CD14-positive monocyte (primary cell): ENCODE data around the gene NOCT. TPM values are rescaled to one million over a fixed set of nuclear protein-coding genes. Genes with fewer than 3 reads are reported as not detected.

Source experiments
- DNase-seq, 3 donors: peaks; one replicate each; pipeline ENCODE4 v3.0.0-alpha.2; 2011 to 2022
- H2AFZ ChIP-seq: 2 replicates; pipeline ENCODE4 v1.6.0; 2012; ENCODE audit warnings: mild to moderate bottlenecking, low read depth, low read length, inconsistent platforms; ENCODE audit not compliant: insufficient read depth, poor library complexity, severe bottlenecking
- H3K27ac ChIP-seq, 2 donors: 1 replicate in 1 of 2; 2 replicates in 1 of 2; pipeline ENCODE4 v1.5.1; 2012 to 2013; ENCODE audit warnings: low read length in 2 of 2, control low read depth in 1 of 2, inconsistent platforms in 1 of 2, low read depth in 1 of 2, mild to moderate bottlenecking in 1 of 2
- H3K27me3 ChIP-seq, 2 donors: one replicate each; pipeline versions ENCODE4 v1.6.0 to v1.6.1; 2011 to 2013; ENCODE audit warnings: low read length in 2 of 2; ENCODE audit not compliant: control insufficient read depth in 2 of 2, insufficient read depth in 2 of 2
- H3K36me3 ChIP-seq, 2 donors: replicated peaks in 1 of 2; 1 replicate in 1 of 2; 2 replicates in 1 of 2; pipeline versions ENCODE4 v1.5.1 to v1.6.1; 2012 to 2013; ENCODE audit warnings: low read length in 2 of 2, control low read depth in 1 of 2, inconsistent platforms in 1 of 2, mild to moderate bottlenecking in 1 of 2; ENCODE audit not compliant: insufficient read depth in 2 of 2, control insufficient read depth in 1 of 2
- H3K4me1 ChIP-seq, 2 donors: 1 replicate in 1 of 2; 2 replicates in 1 of 2; pipeline versions ENCODE4 v1.5.1 to v1.6.1; 2012 to 2013; ENCODE audit warnings: low read length in 2 of 2, control low read depth in 1 of 2, inconsistent platforms in 1 of 2, mild to moderate bottlenecking in 1 of 2, moderate library complexity in 1 of 2; ENCODE audit not compliant: insufficient read depth in 2 of 2, control insufficient read depth in 1 of 2
- H3K4me2 ChIP-seq: replicated peaks from 2 replicates; pipeline ENCODE3; 2012; ENCODE audit warnings: low read length, moderate library complexity, mild to moderate bottlenecking; ENCODE audit not compliant: poor library complexity, severe bottlenecking; ENCODE audit errors: extremely low read depth
- H3K4me3 ChIP-seq, 3 experiments: fragments of 200-600 bp in 1 of 3; sonication (generic) in 1 of 3; replicated peaks in 1 of 3; 1 replicate in 2 of 3; 2 replicates in 1 of 3; pipeline ENCODE4 v1.5.1; 2011 to 2013; ENCODE audit warnings: low read length in 3 of 3, mild to moderate bottlenecking in 3 of 3, control low read depth in 2 of 3, low read depth in 2 of 3, inconsistent platforms in 1 of 3, moderate library complexity in 1 of 3
- H3K79me2 ChIP-seq: 2 replicates; pipeline ENCODE4 v1.6.0; 2012; ENCODE audit warnings: mild to moderate bottlenecking, control low read depth, inconsistent platforms, low read length, moderate library complexity; ENCODE audit not compliant: insufficient read depth
- H3K9ac ChIP-seq: 2 replicates; pipeline ENCODE4 v1.6.0; 2017; ENCODE audit warnings: low read length, mild to moderate bottlenecking; ENCODE audit not compliant: insufficient read depth, poor library complexity, severe bottlenecking
- H3K9me3 ChIP-seq, 2 donors: replicated peaks in 1 of 2; 1 replicate in 1 of 2; 2 replicates in 1 of 2; pipeline versions ENCODE4 v1.5.1 to v1.6.1; 2012 to 2013; ENCODE audit warnings: low read length in 2 of 2, control low read depth in 1 of 2; ENCODE audit not compliant: control insufficient read depth in 1 of 2, insufficient read depth in 1 of 2
- H4K20me1 ChIP-seq: 2 replicates; pipeline ENCODE4 v1.6.0; 2012; ENCODE audit warnings: mild to moderate bottlenecking, low read length, control low read depth, moderate library complexity; ENCODE audit not compliant: insufficient read depth
- H3K27ac Mint-ChIP-seq, 7 donors: one replicate each; pipeline ENCODE4 v1.8.0; 2020; ENCODE audit warnings: mild to moderate bottlenecking in 7 of 7, mixed read lengths in 7 of 7, moderate library complexity in 6 of 7, inconsistent platforms in 2 of 7
- H3K27me3 Mint-ChIP-seq, 3 donors: one replicate each; pipeline ENCODE4 v1.8.0; 2021 to 2022; ENCODE audit warnings: low read depth in 3 of 3, mild to moderate bottlenecking in 3 of 3, mixed read lengths in 3 of 3, moderate library complexity in 3 of 3, inconsistent platforms in 1 of 3
- H3K36me3 Mint-ChIP-seq, 2 donors: one replicate each; pipeline ENCODE4 v1.8.0; 2020; ENCODE audit warnings: mixed read lengths in 2 of 2, inconsistent platforms in 1 of 2, mild to moderate bottlenecking in 1 of 2
- H3K4me1 Mint-ChIP-seq: one replicate; pipeline ENCODE4 v1.8.0; 2020; ENCODE audit warnings: mild to moderate bottlenecking, mixed read lengths
- H3K4me3 Mint-ChIP-seq, 2 donors: one replicate each; pipeline ENCODE4 v1.8.0; 2020; ENCODE audit warnings: mild to moderate bottlenecking in 2 of 2, mixed read lengths in 2 of 2, moderate library complexity in 1 of 2
- H3K9me3 Mint-ChIP-seq, 7 donors: one replicate each; pipeline ENCODE4 v1.8.0; 2020 to 2022; ENCODE audit warnings: mixed read lengths in 7 of 7, mild to moderate bottlenecking in 6 of 7, moderate library complexity in 6 of 7, inconsistent platforms in 2 of 7
- CTCF ChIP-seq: fragments of 200-600 bp; IDR thresholded peaks from one replicate; pipeline ENCODE4 v1.8.0; 2022; ENCODE audit warnings: antibody characterized with exemption, mild to moderate bottlenecking
- WGBS: methylation state at CpG from one replicate; pipeline ENCODE4 v1.1.5; 2013; ENCODE audit warnings: missing lambda C conversion rate; ENCODE audit not compliant: insufficient coverage; 5-methylcytosine and 5-hydroxymethylcytosine counted together
- intact Hi-C, 2 donors: fragments of 100-400 bp; cut with micrococcal nuclease; formaldehyde crosslinking; loops; one replicate each; pipeline versions ENCODE4 v1.15.0 to v1.15.1; 2023
- polyA plus RNA-seq, 3 donors: library from polyadenylated mRNA; depleted of rRNA in 1 of 3; unstranded in 2 of 3; stranded (reverse) in 1 of 3; fragments of 300-500 nt in 2 of 3; fragments of >200 nt in 1 of 3; fragmentation: Illumina TruSeq in 2 of 3; gene quantifications; 1 replicate in 2 of 3; 2 replicates in 1 of 3; pipeline ENCODE4 v1.2.3, GENCODE V29; 2012 to 2021

Gene NOCT
- polyA plus RNA-seq, 3 donors = 0.54 to 31.5 (median 0.89) TPM

GRCh38 chr4:139014371-139015268 is 961 bp upstream of the NOCT start:
- peak overlapping the region; percentile 83 to 91 for H3K4me3 Mint-ChIP-seq
- WGBS = 11% methylated on average over 9 of the region's 9 CpGs
- DNase-seq = peak; percentile 49 to 82 (median 63)
- no peaks in the 10 kb centered on the region for H3K9me3 Mint-ChIP-seq
- Histone ChIP-seq H3K4me1 (peaks cover 46 to 55% of the 10 kb centered on the region in 2 donors), H3K9me3 (no peaks in the 10 kb centered on the region), H2AFZ (peak overlapping the region; percentile 64), H3K36me3 (no peaks in the 10 kb centered on the region), H3K27ac (peak overlapping the region; percentile 72 to 92), H3K9ac (peak overlapping the region; percentile 89), H4K20me1 (peaks cover 27% of the 10 kb centered on the region), H3K79me2 (peaks cover 52% of the 10 kb centered on the region), H3K4me3 (peak overlapping the region; percentile 67 to 86 (median 86)), H3K4me2 (peak overlapping the region; percentile 80), H3K27me3 (no peaks in the 10 kb centered on the region)
- H3K4me1 Mint-ChIP-seq = peaks cover 45% of the 10 kb centered on the region
- peak overlapping the region; percentile 98 to 99 (median 99) for H3K27ac Mint-ChIP-seq
- intact Hi-C loops = loop anchor here (5.0 to 10.0 kb wide), 5 partner anchors 32 to 1080 kb away; no protein-coding TSS in a partner anchor
- peaks cover 0 to 4% of the 10 kb centered on the region in 2 donors for H3K36me3 Mint-ChIP-seq
- H3K27me3 Mint-ChIP-seq = peaks cover 0 to 3% (median 0%) of the 10 kb centered on the region in 3 donors
- TF ChIP-seq CTCF = no peak

GRCh38 chr4:139015948-139016471 is 429 bp downstream of the NOCT start:
- peak; percentile 15 to 57 (median 53) for DNase-seq
- Histone ChIP-seq H3K4me3 (peak overlapping the region; percentile 67 to 86 (median 86)), H3K9me3 (no peaks in the 10 kb centered on the region), H4K20me1 (peaks cover 41% of the 10 kb centered on the region), H3K27ac (peak overlapping the region; percentile 83 to 92), H3K4me2 (peak overlapping the region; percentile 80), H3K9ac (peak overlapping the region; percentile 89), H2AFZ (peak overlapping the region; percentile 64), H3K27me3 (no peaks in the 10 kb centered on the region), H3K4me1 (peaks cover 50 to 69% of the 10 kb centered on the region in 2 donors), H3K79me2 (peaks cover 66% of the 10 kb centered on the region), H3K36me3 (no peaks in the 10 kb centered on the region)
- H3K9me3 Mint-ChIP-seq = no peaks in the 10 kb centered on the region
- no peak for TF ChIP-seq CTCF
- peaks cover 57% of the 10 kb centered on the region for H3K4me1 Mint-ChIP-seq
- H3K27me3 Mint-ChIP-seq = peaks cover 0 to 3% (median 0%) of the 10 kb centered on the region in 3 donors
- intact Hi-C loops = loop anchor here (5.0 to 10.0 kb wide), 5 partner anchors 34 to 1079 kb away; no protein-coding TSS in a partner anchor
- under 1% methylated on average over 54 of the region's 55 CpGs for WGBS
- H3K27ac Mint-ChIP-seq = peak overlapping the region; percentile 90 to 98 (median 94)
- peak overlapping the region; percentile 95 for H3K4me3 Mint-ChIP-seq
- H3K36me3 Mint-ChIP-seq = peaks cover 4 to 5% of the 10 kb centered on the region in 2 donors
